Activated gamma-delta T cell treated with Interleukin-2 at 50 U/mL for 16 hours (primary cell): ENCODE results near the gene PVRIG.
"Not testable (repeated sequence)": the region's sequence is repeated elsewhere in the genome, so short reads cannot be mapped to it uniquely, and the experiment has no call there.

Experiments used
- DNase-seq: peaks from one replicate; pipeline ENCODE4 v3.0.0-alpha.2; 2020

The PVRIG gene

DNA sequence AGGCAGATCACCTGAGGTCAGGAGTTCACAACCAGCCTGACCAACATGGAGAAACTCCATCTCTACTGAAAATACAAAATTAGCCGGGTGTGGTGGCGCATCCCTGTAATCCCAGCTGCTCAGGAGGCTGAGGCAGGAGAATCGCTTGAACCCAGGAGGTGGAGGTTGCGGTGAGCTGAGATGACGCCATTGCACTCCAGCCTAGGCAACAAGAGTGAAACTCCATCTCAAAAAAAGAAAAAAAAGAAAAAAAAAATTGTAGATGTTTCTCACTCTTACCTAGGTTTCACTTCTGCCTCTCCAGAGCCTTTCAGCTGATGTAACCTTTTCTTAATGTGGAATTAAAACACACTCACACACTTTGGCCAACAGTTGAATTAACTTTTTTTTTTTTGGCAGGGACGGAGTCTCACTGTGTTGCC, 23.8 kb upstream of the PVRIG start:
- DNase-seq: not testable (repeated sequence)

- DNase-seq: no peak
Observed at GRCh38 chr7:100198266-100198665, 21.5 kb upstream of the PVRIG start.

GRCh38 chr7:100200693-100201092, 19.1 kb upstream of the PVRIG start:
- no peak for DNase-seq

GRCh38 chr7:100204454-100204853, 15.3 kb upstream of the PVRIG start:
- DNase-seq: no peak

DNA sequence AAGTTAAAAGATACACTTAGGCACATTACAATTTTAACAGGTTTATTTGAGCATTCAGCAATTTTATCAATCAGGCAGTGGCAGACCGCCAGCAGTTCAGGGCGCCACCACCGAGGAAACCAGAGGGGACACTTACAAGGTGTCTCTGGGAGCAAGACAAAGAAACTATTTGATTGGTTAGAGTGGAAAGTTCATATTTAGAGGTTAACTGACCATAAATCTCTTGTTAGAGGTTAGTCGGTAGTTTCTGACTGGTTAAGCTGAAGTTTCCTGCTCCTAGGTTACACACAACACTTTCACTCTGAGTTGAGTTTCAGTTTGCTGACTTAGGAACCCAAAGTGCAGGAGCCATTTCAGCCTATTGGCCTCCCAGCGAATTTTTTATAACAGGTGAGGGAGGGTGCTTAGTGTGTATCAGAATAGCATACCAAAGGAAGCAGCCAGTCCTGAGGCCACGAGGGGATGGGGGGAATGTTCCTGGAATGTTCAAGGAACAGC, 10.8 kb upstream of the PVRIG start:
- DNase-seq: no peak

- DNase-seq: no peak
Observed at GRCh38 chr7:100209493-100209892, 10.3 kb upstream of the PVRIG start.

- no peak for DNase-seq
Observed at GRCh38 chr7:100210805-100211204, 8.9 kb upstream of the PVRIG start.

DNA sequence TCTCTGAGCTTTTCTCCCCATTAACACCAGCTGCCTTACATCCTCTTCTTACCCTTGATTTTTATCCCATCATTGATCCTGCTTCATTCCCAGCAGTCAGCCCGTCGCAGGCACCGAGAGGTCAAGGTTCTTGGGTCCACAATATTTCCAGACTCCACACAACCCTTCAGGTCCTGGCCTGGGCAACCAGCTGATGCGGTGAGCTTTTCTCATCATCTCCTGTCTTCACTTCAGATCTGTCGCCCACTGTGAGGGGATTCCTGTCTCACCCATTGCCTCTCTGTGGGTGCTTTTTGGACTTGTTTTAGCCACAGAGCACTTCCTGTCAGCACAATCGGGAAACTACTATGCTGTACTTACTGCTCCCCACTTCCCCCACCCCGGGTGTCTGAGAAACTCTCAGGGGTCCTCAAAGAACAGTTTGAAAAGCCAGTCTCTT, 8.4 kb upstream of the PVRIG start:
- peak; percentile 47 for DNase-seq

- DNase-seq: no peak
Observed at GRCh38 chr7:100212631-100213286, 7.0 kb upstream of the PVRIG start.

- no peak for DNase-seq
Observed at GRCh38 chr7:100213672-100214071, 6.1 kb upstream of the PVRIG start.

- not testable (repeated sequence) for DNase-seq
Observed at GRCh38 chr7:100214356-100214755, 5.4 kb upstream of the PVRIG start.

DNA sequence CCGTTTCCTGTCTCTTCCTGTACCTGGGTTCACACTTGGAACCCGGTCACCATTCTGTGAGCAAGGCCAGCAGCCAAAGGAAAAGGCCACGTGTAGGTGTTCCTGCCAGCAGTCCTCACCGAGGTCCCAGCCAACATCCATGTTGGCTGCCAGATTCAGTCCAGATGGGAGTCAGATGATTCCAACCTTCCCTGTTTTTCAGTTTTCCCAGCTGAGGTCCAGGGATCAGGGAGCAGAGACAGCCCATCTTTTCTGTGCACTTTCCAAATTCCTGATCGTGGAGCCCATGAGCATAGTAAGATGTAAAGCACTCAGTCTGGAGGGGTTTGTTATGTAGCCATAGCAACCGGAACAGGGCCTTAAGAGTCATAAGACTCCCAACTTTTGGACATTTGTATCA, 3.9 kb upstream of the PVRIG start:
- no peak for DNase-seq

DNA sequence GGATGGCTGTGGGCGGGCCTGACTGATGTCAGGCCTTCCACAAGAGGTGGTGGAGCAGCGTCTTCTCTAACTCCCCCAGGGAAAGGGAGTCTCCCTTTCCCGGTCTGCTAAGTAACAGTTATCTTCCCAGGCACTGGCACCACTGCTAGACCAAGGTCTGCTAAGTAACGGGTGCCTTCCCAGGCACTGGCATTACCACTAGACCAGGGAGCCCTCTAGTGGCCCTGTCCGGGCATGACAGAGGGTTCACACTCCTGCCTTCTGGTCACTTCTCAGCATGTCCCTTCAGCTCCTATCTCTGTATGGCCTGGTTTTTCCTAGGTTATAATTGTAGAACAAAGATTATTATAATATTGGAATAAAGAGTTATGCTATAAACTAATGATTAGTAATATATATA, 1.8 kb upstream of the PVRIG start:
- DNase-seq: peak; percentile 83

DNA sequence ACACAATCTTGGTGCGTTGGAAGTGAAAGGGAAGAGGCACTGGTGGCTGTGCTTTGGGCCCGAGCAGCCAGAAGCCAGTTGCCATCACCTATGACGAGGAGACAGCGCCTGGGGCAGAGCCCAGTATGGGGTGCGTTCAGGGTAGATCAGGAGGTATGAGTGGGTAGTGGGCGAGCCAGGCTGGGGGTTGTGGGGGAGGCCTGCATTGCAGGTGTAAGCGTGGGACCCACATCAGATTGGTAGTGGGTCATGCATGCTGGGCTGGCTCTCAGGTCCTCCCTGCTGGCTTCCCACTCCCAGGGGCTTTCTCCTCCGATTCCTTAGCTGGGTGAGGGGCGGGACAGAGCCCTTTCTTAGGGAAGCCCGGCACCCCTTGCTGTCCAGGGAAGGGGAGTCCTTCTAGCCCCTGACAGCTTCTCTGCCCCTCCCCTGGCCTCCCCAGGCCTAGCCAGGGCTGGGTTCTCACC, 445 bp upstream of the PVRIG start:
- no peak for DNase-seq

- DNase-seq: no peak
Observed at GRCh38 chr7:100220586-100221230, 959 bp downstream of the PVRIG start.

GRCh38 chr7:100221231-100221718, 1.5 kb downstream of the PVRIG start:
- peak; percentile 82 for DNase-seq

GRCh38 chr7:100221767-100222444, 2.2 kb downstream of the PVRIG start:
- DNase-seq: no peak

GRCh38 chr7:100222445-100223132, 2.8 kb downstream of the PVRIG start:
- no peak for DNase-seq

- DNase-seq: not testable (repeated sequence)
Observed at GRCh38 chr7:100223376-100223927, 3.7 kb downstream of the PVRIG start.

DNA sequence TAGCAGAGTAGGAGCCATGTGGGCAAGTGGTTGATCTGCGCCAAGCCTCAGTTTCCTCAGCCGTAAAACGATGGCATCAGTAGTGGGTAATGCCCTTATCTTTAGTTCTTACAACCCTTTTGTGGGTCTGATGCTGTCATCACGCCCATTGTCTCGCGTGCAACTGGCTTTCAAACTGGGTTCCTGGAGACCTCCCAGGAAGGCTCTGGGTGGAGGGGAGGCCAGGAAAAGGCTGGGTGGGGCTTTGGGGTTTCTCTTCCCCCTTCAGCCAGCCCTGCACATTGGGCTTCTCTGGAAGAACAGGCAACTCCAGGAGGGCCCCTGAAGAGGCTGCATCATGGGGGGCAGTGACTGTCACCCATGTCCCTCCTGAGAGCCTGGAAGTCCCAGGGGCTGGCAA, 5.1 kb downstream of the PVRIG start:
- DNase-seq: not testable (repeated sequence)

GRCh38 chr7:100234660-100235317, 15.0 kb downstream of the PVRIG start:
- DNase-seq: not testable (repeated sequence)

DNA sequence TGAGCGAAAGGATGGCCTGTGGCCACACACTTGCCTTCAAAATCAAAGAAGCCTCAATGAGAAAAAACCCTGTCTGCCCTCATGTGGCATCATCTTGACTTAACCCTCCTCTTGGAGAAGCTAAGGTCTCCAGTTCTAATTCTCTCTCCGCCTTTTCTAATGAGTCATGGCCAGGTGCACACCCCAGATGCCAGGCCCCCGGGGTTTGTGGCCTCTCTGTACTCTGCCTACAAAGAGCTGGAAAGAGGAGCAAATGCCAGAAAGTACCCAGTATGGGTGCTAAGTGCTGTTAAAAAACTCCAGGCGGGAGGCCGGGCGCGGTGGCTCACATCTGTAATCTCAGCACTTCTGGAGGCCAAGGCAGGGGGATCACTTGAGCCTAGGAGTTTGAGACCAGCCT, 20.2 kb downstream of the PVRIG start:
- DNase-seq: not testable (repeated sequence)
